Fibroblast of skin of scalp (primary cell): ENCODE data around the gene BANF2.

Experiments used
- DNase-seq: peaks from one replicate; pipeline ENCODE4 v3.0.0-alpha.2; 2013

BANF2 gene

GRCh38 chr20:17710379-17711266 lies 10.9 kb downstream of the BANF2 start:
- DNase-seq: peak; percentile 10

DNA sequence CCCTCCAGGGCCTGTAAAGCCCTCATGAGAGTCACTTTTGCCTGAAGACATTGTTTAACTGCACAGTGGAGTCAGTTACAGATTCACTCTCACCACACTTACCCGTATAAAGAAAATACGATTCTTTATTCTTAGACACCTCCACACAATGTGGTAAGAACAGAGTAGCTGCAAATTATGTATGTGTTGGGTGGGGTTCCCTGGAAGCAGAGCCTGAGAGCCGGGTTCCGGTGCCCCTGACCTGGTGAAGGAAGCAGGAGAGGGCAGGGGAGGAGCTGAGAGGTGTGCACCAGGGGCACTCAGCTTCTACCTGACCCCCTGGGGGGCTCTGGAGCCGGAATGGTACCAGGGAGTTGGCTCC lies 11.5 kb downstream of the BANF2 start:
- no peak for DNase-seq

DNA sequence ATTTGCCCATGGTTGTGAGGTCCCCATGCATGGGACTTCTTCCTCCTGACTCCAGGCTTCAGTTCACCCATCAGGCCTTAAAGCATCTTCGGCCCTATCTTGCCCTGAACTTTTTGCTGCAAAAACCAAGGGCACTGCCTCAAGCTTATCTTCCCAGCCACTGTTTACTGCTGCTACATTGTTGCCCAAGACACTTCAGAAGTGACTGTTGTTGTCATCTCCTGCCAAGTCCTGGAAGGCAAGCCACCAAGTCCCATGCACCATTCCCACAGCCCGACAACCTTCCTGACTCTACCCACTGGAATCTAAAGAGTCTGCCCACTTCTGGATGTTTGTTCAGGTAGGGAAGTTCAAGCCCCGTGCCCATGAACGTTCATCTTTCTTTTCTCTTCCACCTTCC lies 12.4 kb downstream of the BANF2 start:
- no peak for DNase-seq

DNA sequence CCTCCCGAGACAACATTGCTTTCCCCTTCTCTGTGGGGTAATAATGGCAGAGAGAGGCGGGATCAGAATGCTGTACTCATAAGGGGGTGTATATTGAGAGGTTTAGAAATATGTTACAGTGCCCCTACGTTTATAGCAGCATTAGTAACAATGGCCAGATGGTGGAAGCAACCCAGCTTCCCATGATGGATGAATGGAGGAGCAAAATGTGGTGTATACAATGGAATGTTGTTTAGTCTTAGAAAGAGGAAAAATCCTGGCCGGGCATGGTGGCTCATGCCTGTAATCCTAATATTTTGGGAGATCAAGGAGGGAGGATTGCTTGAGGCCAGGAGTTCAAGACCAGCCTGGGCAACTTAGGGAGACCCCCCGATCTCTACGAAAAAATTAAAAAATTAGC lies 12.9 kb downstream of the BANF2 start:
- DNase-seq: peak; percentile 23

GRCh38 chr20:17714597-17714996 lies 14.8 kb downstream of the BANF2 start:
- no peak for DNase-seq

- DNase-seq: no peak
Measured at GRCh38 chr20:17715075-17715474, 15.3 kb downstream of the BANF2 start.

- DNase-seq: no peak
Measured at GRCh38 chr20:17716331-17716730, 16.6 kb downstream of the BANF2 start.

GRCh38 chr20:17720755-17721154 lies 21.0 kb downstream of the BANF2 start:
- no peak for DNase-seq

GRCh38 chr20:17721802-17722486 lies 22.2 kb downstream of the BANF2 start:
- no peak for DNase-seq

DNA sequence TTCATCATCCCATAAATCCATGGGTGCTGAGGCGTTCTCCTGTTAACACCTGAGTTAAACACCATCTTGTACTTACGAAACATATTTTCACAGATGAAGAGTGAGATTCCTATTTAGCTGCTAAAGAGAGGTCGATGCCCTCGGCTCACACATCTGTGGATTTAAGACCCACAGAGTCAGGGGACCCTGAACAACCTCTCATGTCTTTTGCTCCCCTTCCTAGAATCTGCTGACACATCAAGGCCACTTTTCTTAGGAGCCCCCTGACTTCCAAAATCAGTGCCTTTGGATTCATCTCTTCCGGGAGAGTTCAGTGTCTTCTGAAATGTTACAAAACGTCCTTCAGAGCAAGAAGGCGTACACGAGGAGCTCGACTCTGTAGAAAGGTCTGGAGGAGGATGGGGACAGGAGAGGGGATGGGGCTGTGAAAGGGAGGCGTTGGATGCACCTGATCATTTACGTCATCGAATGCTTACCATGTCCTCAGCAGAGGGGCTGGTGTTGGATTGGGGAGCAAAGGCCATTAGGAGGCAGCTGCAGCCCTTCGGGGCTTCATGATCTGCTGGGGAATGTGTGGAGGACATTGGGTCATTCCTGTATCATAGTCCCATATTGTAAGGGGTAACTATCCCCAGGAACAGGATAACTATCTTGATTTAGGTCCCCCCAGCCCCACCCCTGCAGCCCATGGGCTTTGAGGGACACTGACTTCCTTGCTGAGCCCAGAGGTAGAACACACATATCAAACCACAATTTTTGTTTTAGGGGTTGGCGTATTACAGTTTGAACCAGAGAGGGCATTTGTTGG lies 22.9 kb downstream of the BANF2 start:
- no peak for DNase-seq

DNA sequence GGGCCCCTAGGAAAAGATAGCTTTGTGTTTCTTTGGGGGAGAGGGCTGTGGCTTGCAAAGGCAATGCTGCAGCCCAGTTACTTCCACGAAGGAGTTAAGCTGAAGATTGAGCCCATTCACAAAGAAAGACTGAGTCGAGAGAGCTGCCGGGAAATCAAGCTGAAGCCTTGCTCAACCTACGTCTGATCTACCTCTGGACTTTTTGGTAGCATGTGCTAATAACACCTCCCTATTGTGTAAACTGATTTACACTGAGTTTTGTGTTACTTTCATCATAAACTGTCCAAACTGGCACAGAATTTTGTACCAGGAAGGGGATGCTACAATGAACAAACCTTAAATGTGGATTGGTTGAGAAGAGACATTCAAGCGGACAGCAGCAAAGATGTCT lies 23.5 kb downstream of the BANF2 start:
- no peak for DNase-seq

DNA sequence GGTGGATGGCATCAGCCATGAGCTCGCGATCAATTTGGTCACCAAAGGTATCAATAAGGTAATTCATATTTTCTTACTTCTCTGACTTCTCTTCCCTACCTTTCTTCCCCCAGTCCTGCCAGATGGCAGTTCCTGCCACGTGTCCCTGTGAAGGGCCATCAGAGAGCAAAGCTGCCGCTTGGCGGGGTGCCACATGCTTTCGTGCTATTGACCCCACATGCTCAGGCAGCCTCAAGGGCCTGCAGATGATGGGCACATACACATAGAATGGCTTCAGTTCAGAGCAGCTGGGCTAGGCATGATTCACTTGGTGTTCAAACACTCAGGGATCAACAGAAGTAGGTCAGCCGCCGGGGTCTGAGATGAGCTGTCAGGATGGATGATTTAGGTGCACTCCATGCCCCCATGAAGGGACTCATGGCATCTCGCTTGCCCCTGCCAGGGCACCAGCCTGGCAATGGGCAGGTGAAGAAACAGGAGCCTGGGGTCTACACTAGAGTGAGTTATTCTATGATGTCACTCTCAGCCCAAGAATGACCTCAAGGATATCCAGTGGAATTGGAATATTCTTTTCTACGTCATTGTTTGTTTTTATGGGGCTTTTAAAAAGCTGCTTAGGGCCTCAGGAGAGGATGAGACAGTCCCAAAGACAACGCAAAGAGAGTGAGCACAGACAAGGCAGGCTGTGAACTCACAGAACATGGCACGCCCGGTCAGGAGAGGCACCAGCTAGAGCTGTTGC lies 25.5 kb downstream of the BANF2 start:
- no peak for DNase-seq

DNA sequence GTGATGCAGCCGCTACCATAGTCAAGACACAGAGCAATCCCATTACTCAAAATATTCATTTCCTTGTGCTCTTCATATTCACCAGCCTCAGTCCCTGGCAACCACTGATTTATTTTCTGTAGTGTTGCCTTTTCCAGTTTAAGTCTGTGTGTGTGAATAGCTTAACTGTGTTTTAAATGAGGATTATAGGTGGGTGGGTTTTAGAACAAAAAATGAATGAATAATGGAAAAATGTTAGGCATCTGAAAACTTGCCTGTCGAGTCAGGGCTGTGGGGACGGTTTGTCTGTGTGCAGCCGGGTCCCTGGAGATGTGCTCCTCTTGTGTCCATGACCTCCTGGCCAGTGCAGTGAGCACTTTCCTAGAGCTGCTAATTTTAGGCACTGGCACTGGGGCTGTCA lies 27.1 kb downstream of the BANF2 start:
- no peak for DNase-seq

DNA sequence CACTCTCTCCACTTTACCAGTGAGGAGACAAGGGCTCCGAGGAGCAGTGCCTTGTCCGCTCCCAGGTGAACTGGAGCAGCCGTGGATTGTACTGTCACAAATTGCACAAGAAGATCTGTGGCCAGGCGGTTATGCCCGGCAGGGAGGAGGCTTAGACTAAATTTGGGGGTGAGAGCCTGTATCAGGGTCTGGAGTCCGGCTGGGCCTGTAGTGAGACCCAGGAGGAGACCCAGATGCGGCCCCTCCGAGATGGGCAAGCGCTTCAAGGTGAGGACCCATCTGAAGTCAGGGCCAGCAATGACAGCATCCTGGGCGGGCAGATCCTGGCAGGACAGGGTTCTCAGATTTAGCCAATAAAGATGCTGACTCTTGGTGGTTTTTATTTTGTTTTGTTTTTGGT lies 27.6 kb downstream of the BANF2 start:
- DNase-seq: no peak

- DNase-seq: no peak
Measured at GRCh38 chr20:17728074-17728473, 28.3 kb downstream of the BANF2 start.

GRCh38 chr20:17730071-17730470 lies 30.3 kb downstream of the BANF2 start:
- no peak for DNase-seq

- DNase-seq: no peak
Measured at GRCh38 chr20:17731233-17731632, 31.5 kb downstream of the BANF2 start.

DNA sequence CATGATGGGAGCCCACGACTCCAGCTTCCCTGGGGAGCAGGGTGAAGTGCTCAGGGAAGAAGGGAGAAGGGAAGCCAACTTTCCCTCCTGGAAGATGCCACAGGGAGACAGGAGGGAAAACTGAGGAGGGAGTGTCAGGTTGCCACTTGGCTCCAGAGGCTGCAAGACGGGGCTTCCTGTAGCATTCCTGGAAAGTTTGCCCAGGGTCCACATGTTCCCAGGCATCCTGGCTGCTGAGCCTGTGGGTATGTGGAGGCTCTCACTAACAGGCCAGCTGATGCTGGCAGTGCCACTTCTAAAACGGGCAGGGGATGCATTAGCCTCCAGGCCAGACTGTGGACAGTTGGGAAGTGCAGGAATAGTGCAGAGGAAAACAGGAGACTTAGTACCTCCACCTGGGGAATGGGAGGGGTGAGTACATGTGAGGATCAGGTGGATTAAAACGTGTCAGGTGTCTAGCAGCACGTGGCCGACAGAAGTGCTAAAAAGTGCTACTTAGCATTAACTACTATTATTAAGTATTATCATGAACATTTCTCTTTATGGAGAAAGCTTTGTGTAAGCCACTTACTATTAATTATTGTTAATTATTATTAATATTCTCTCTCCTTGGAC lies 33.2 kb downstream of the BANF2 start:
- no peak for DNase-seq

- no peak for DNase-seq
Measured at GRCh38 chr20:17733767-17734304, 34.1 kb downstream of the BANF2 start.

DNA sequence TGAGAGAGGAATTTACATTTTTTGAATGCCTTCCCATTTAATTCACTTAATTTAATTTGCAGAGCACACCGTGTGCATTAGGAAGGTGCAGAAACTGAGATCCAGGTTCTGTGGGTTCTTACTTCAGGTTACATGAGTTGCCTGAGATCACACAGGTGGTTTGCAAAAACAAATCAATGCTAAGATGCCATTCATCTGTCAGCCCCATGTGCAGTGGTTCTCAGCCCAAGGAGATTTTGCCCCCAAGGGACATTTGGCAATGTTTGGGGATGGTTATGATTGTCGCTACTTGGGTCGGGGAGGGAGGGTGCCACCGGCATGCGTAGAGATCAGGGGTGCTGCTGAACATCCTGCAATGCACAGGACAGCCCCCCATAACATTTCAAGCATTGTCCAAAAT lies 34.6 kb downstream of the BANF2 start:
- DNase-seq: no peak

- DNase-seq: peak; percentile 71
Measured at GRCh38 chr20:17735206-17735804, 35.5 kb downstream of the BANF2 start.
